GM12878 (cell line): ENCODE measurements around the gene KDM4C. TPM values are rescaled to one million over a fixed set of nuclear protein-coding genes. Genes with fewer than 3 reads are reported as not detected.

ENCODE experiments used
- ATAC-seq: fragments of 200-7000 bp; cut with Tn5 transposase; 3 replicates; pipeline ENCODE4 v1.9.1; 2020; ENCODE audit warnings: mild to moderate bottlenecking, moderate library complexity
- BruUV-seq: library from RNA; stranded (reverse); fragments of 400-500 nt; replicated peaks from 2 replicates; lab custom pipeline; 2021; lab: Mats Ljungman, UMichigan
- CTCF ChIA-PET: fragments of 300-600 bp; sonication (Branson Sonifier 250); formaldehyde crosslinking; extraction: SDS; loops from one replicate; lab custom pipeline; 2021; ENCODE audit warnings: inconsistent platforms; lab: Yijun Ruan, JAX
- POLR2A ChIA-PET: fragments of 350-600 bp; formaldehyde crosslinking; extraction: SDS; loops from one replicate; lab custom pipeline; 2021; ENCODE audit warnings: inconsistent platforms; lab: Charles Lee
- RAD21 ChIA-PET: fragments of 300-600 bp; sonication (Branson Sonifier 250); formaldehyde crosslinking; loops from one replicate; lab custom pipeline; 2023; ENCODE audit warnings: antibody characterized with exemption; ENCODE audit not compliant: unreplicated experiment; lab: Charles Lee
- SMC1A ChIA-PET: fragments of 300-600 bp; sonication (Branson Sonifier 250); formaldehyde crosslinking; loops from one replicate; lab custom pipeline; 2023; ENCODE audit not compliant: unreplicated experiment, uncharacterized antibody; lab: Charles Lee
- DNase-seq: peaks from one replicate; pipeline ENCODE4 v3.0.0-alpha.2; 2011; ENCODE audit warnings: low read depth, low spot score
- FAIRE-seq: peaks from 3 replicates; lab custom pipeline; 2011; peaks lifted over from hg19 to GRCh38; lab: Jason Lieb, UNC
- H2AFZ ChIP-seq: 2 replicates; pipeline ENCODE4 v1.6.0; 2011; ENCODE audit warnings: low read depth, low read length, control low read depth; ENCODE audit not compliant: control insufficient read depth
- H3K27ac ChIP-seq: 2 replicates; pipeline ENCODE4 v1.5.1; 2011; ENCODE audit warnings: control low read depth; ENCODE audit not compliant: control insufficient read depth, insufficient read depth
- H3K27me3 ChIP-seq, 2 experiments: replicated peaks in 1 of 2; 2 replicates each; pipeline versions ENCODE4 v1.6.0 to v1.6.1; 2011; ENCODE audit warnings: low read length in 1 of 2; ENCODE audit not compliant: control insufficient read depth in 2 of 2, insufficient read depth in 2 of 2
- H3K36me3 ChIP-seq, 2 experiments: 2 replicates each; pipeline ENCODE4 v1.5.1; 2011; ENCODE audit warnings: low read length in 1 of 2; ENCODE audit not compliant: control insufficient read depth in 2 of 2, insufficient read depth in 2 of 2
- H3K4me1 ChIP-seq: 2 replicates; pipeline ENCODE4 v1.6.1; 2011; ENCODE audit warnings: mild to moderate bottlenecking, low read length, moderate library complexity, mixed read lengths; ENCODE audit not compliant: control insufficient read depth, insufficient read depth
- H3K4me2 ChIP-seq: 2 replicates; pipeline ENCODE4 v1.6.0; 2011; ENCODE audit warnings: control low read depth; ENCODE audit not compliant: control insufficient read depth, insufficient read depth
- H3K4me3 ChIP-seq: fragments of 200-600 bp; sonication (generic); 2 replicates; pipeline ENCODE4 v1.5.1; 2016
- H3K79me2 ChIP-seq: 2 replicates; pipeline ENCODE4 v1.6.0; 2011; ENCODE audit warnings: low read length; ENCODE audit not compliant: control insufficient read depth, insufficient read depth
- H3K9ac ChIP-seq: 2 replicates; pipeline ENCODE4 v1.8.0; 2011; ENCODE audit warnings: low read length, control low read depth, mixed read lengths; ENCODE audit not compliant: control insufficient read depth, insufficient read depth
- H3K9me3 ChIP-seq: replicated peaks from 3 replicates; pipeline ENCODE4 v1.5.1; 2011; ENCODE audit warnings: mild to moderate bottlenecking, low read length; ENCODE audit not compliant: control insufficient read depth, insufficient read depth
- H4K20me1 ChIP-seq: 2 replicates; pipeline ENCODE4 v1.6.0; 2011; ENCODE audit not compliant: control insufficient read depth, insufficient read depth
- BACH1 ChIP-seq: fragments of 450-650 bp; IDR thresholded peaks from 2 replicates; pipeline ENCODE4 v1.6.1; 2017; ENCODE audit warnings: mild to moderate bottlenecking, borderline replicate concordance
- E2F8 ChIP-seq: fragments of 450-650 bp; IDR thresholded peaks from 2 replicates; pipeline ENCODE4 v1.6.1; 2018; ENCODE audit warnings: mild to moderate bottlenecking, low read depth, moderate library complexity; ENCODE audit not compliant: partially characterized antibody
- IRF5 ChIP-seq: fragments of 450-650 bp; IDR thresholded peaks from 2 replicates; pipeline ENCODE4 v1.6.1; 2017; ENCODE audit warnings: borderline replicate concordance
- JUNB ChIP-seq: IDR thresholded peaks from 2 replicates; pipeline ENCODE4 v1.6.1; 2016; ENCODE audit warnings: antibody characterized with exemption, mild to moderate bottlenecking
- MLLT1 ChIP-seq: fragments of 450-650 bp; IDR thresholded peaks from 2 replicates; pipeline ENCODE4 v1.6.1; 2016; ENCODE audit warnings: mild to moderate bottlenecking
- MTA2 ChIP-seq: fragments of 450-650 bp; IDR thresholded peaks from 2 replicates; pipeline ENCODE4 v1.6.1; 2016; ENCODE audit warnings: low read depth, mild to moderate bottlenecking, moderate library complexity
- MYC ChIP-seq: IDR thresholded peaks from 2 replicates; pipeline ENCODE4 v1.6.1; 2011; ENCODE audit warnings: mild to moderate bottlenecking, low read length, moderate library complexity, inconsistent platforms; ENCODE audit not compliant: insufficient read depth, insufficient replicate concordance, insufficient read length, severe bottlenecking
- NR2C1 ChIP-seq: fragments of 450-650 bp; IDR thresholded peaks from 2 replicates; pipeline ENCODE4 v1.6.1; 2017; ENCODE audit warnings: antibody characterized with exemption, mild to moderate bottlenecking, moderate library complexity
- TARDBP ChIP-seq: IDR thresholded peaks from 2 replicates; pipeline ENCODE4 v1.6.1; 2016; ENCODE audit warnings: borderline replicate concordance
- TCF3 ChIP-seq: IDR thresholded peaks from 2 replicates; pipeline ENCODE4 v1.6.1; 2012; ENCODE audit warnings: low read depth, mild to moderate bottlenecking, low read length, borderline replicate concordance; ENCODE audit not compliant: insufficient read depth
- TCF7 ChIP-seq: IDR thresholded peaks from 2 replicates; pipeline ENCODE4 v1.6.1; 2014; ENCODE audit warnings: antibody characterized with exemption, borderline replicate concordance
- WGBS: methylation state at CpG from one replicate; pipeline ENCODE4 v1.1.6; 2016; ENCODE audit warnings: low lambda C conversion rate; ENCODE audit not compliant: insufficient replicate concordance, insufficient coverage; ENCODE audit errors: missing lambda C conversion rate; 5-methylcytosine and 5-hydroxymethylcytosine counted together
- in situ Hi-C: fragments of 300-500 bp; cut with MboI; formaldehyde crosslinking; loops from 9 replicates; pipeline ENCODE4 v1.14.3; 2018; ENCODE audit warnings: mixed read lengths
- intact Hi-C: fragments of 100-400 bp; cut with micrococcal nuclease; formaldehyde crosslinking; loops from one replicate; pipeline ENCODE4 v1.14.2; 2022; ENCODE audit not compliant: unreplicated experiment
- polyA plus RNA-seq, 11 experiments: library from polyadenylated mRNA; depleted of rRNA in 4 of 11; unstranded in 6 of 11; stranded (reverse) in 5 of 11; fragments of >200 nt; fragmentation: Nextera tagmentation in 4 of 11; fragmentation: Illumina TruSeq in 1 of 11; extraction: Ambion mirVana in 4 of 11; extraction: Trizol in 1 of 11; gene quantifications; 1 replicate in 1 of 11; 2 replicates in 10 of 11; pipeline versions ENCODE4 v1.2.1 to v1.2.3, GENCODE V29; 2011 to 2016; ENCODE audit warnings: inconsistent platforms in 2 of 11, missing spikeins in 2 of 11, low read depth in 1 of 11
- total RNA-seq, 4 experiments: library from RNA; depleted of rRNA in 3 of 4; stranded (reverse); fragments of >200 nt in 3 of 4; fragmentation: Illumina TruSeq in 1 of 4; extraction: Trizol in 1 of 4; gene quantifications; 2 replicates each; pipeline versions ENCODE4 v1.2.1 to v1.2.3, GENCODE V29; 2013 to 2021

KDM4C gene
- total and polyA plus RNA-seq, 10 of the 15 experiments (the other 5 are each of a cell fraction or from before 2014, with no cell fraction given): 6.8 to 41.2 (median 20.1) TPM

- ChIA-PET SMC1A (interaction anchor here (0.6 kb wide), 2 partner anchors 55 to 1056 kb away, joined by 3 read pairs; no protein-coding TSS in a partner anchor), CTCF (interaction anchor here (1.2 to 1.6 kb wide), 2 partner anchors 18 to 36 kb away, joined by 3 read pairs; no protein-coding TSS in a partner anchor), RAD21 (no interaction called here), POLR2A (no interaction called here)
- Histone ChIP-seq H3K4me2 (no peak overlapping the region), H3K36me3 (peaks cover 0 to 5% of the 10 kb centered on the region in 2 experiments; a peak in 3 of 4 replicates), H3K9ac (no peak overlapping the region), H2AFZ (no peak overlapping the region), H3K4me3 (no peak overlapping the region), H4K20me1 (no peaks in the 10 kb centered on the region; the same call in 1 of the 2 replicates), H3K4me1 (peaks cover 11% of the 10 kb centered on the region; the same call in 1 of the 2 replicates), H3K27ac (no peak overlapping the region), H3K27me3 (no peaks in the 10 kb centered on the region), H3K9me3 (no peaks in the 10 kb centered on the region), H3K79me2 (no peaks in the 10 kb centered on the region; the same call in 1 of the 2 replicates)
- BruUV-seq: no TSS peak
- 93% methylated on average over 4 of the region's 4 CpGs for WGBS
- TF ChIP-seq TCF7 (no peak), MYC (no peak)
- DNase-seq (no peak), FAIRE-seq (no peak), ATAC-seq (no peak)
- in situ Hi-C loops (no loop called here), intact Hi-C loops (no loop called here)
These were observed 168.7 kb downstream of the KDM4C start for GRCh38 chr9:6926436-6926835.

GRCh38 chr9:6927838-6928237 lies 170.1 kb downstream of the KDM4C start:
- RAD21 ChIA-PET: no interaction called here
- H2AFZ ChIP-seq: no peak overlapping the region
- SMC1A ChIA-PET: interaction anchor here (0.9 to 1.3 kb wide), 2 partner anchors 16 to 59 kb away, joined by 3 to 4 read pairs; no protein-coding TSS in a partner anchor
- no peak overlapping the region for H3K9ac ChIP-seq
- no peak for ATAC-seq
- POLR2A ChIA-PET: no interaction called here
- H3K27ac ChIP-seq: no peak overlapping the region
- H3K4me3 ChIP-seq: no peak overlapping the region
- peaks cover 0 to 5% of the 10 kb centered on the region in 2 experiments for H3K36me3 ChIP-seq
- FAIRE-seq: no peak
- no peaks in the 10 kb centered on the region for H3K27me3 ChIP-seq
- H3K4me1 ChIP-seq: peaks cover 12% of the 10 kb centered on the region
- H3K9me3 ChIP-seq: no peaks in the 10 kb centered on the region
- WGBS: 82% methylated on average over 1 of the region's 1 CpG
- no peaks in the 10 kb centered on the region; the same call in 1 of the 2 replicates for H4K20me1 ChIP-seq
- in situ Hi-C loops: no loop called here
- DNase-seq: no peak
- no TSS peak for BruUV-seq
- intact Hi-C loops: no loop called here
- H3K79me2 ChIP-seq: no peaks in the 10 kb centered on the region; the same call in 1 of the 2 replicates
- CTCF ChIA-PET: interaction anchor here (1.0 to 1.6 kb wide), 2 partner anchors 10 to 34 kb away, joined by 3 read pairs; no protein-coding TSS in a partner anchor
- H3K4me2 ChIP-seq: no peak overlapping the region
- no peak for TF ChIP-seq TARDBP
- TF ChIP-seq IRF5: no peak
- TF ChIP-seq MLLT1: no peak
- no peak for TF ChIP-seq MTA2
- no peak for TF ChIP-seq E2F8
- no peak for TF ChIP-seq TCF3
- no peak for TF ChIP-seq BACH1
- no peak for TF ChIP-seq NR2C1
- no peak for TF ChIP-seq JUNB
